ENCODE results near the gene NOP14.
"Not testable (repeated sequence)": the region's sequence is repeated elsewhere in the genome, so short reads cannot be mapped to it uniquely, and the experiment has no call there.

GRCh38 chr4:2916696-2917095 lies 46.5 kb downstream of the NOP14 start:
- TF ChIP-seq EP300 (IDR thresholded peaks at IDR 0.05), result not testable (repeated sequence)
- TF ChIP-seq, protein P1, sequence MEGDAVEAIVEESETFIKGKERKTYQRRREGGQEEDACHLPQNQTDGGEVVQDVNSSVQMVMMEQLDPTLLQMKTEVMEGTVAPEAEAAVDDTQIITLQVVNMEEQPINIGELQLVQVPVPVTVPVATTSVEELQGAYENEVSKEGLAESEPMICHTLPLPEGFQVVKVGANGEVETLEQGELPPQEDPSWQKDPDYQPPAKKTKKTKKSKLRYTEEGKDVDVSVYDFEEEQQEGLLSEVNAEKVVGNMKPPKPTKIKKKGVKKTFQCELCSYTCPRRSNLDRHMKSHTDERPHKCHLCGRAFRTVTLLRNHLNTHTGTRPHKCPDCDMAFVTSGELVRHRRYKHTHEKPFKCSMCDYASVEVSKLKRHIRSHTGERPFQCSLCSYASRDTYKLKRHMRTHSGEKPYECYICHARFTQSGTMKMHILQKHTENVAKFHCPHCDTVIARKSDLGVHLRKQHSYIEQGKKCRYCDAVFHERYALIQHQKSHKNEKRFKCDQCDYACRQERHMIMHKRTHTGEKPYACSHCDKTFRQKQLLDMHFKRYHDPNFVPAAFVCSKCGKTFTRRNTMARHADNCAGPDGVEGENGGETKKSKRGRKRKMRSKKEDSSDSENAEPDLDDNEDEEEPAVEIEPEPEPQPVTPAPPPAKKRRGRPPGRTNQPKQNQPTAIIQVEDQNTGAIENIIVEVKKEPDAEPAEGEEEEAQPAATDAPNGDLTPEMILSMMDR (IDR thresholded peaks at IDR 0.05), result not testable (repeated sequence)
